Measurements from ENCODE around the gene C10orf143. TPM values are rescaled to one million over a fixed set of nuclear protein-coding genes. Genes with fewer than 3 reads are reported as not detected.
"Not testable (repeated sequence)": the region's sequence is repeated elsewhere in the genome, so short reads cannot be mapped to it uniquely, and the experiment has no call there.

C10orf143 gene
- total RNA-seq, 2 experiments from 2014 or later = 2.5 to 3.0 TPM

DNA sequence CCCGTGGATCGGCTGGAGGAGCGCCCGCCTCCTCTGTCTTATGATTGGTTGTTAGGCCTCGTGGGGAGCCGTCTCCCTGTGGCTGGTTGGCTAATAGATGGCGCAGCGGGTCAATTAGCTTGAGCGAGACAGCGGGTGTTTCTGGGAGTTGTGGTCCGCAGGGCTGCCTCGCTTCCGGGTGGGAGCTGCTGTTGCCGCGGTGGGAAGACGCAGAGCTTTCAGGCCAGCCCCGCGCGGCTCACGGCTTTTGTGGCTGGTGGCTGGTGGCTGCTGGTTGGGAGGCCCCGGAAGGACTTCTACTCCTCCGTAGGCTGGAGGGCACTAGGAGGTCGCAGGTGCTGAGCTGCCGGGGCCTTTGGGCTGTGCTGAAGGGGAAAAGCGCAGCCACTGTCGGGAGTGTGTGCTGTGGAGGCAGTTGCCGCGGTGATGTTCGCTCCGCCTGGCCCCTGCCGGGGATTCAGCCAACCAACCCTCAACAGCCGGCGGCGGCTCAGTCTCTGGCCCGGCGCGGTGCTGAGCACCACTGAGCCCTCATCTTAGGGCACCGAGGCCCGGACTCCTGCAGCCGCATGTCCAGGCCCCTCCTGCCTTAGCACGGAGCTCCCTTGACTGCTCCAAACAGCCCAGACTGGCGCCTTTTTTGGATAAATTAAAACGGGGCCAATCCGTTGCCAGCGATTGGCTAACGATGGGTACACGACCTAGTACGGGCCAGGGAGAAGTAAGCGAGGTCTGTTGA is 652 bp upstream of the C10orf143 start:
- Mint-ChIP-seq H3K4me3 (peak overlapping the region; percentile 88), H3K4me1 (ENCODE audit: low read depth) (peaks cover 42% of the 10 kb centered on the region), H3K9me3 (peaks cover 2% of the 10 kb centered on the region), H3K27ac (peak overlapping the region; percentile 99), H3K27me3 (no peaks in the 10 kb centered on the region), H3K36me3 (peaks cover 4% of the 10 kb centered on the region)
- peak; percentile 96 for DNase-seq
- CTCF ChIA-PET = interaction anchor here (0.5 to 4.1 kb wide), 8 partner anchors 11 to 140 kb away, joined by 3 to 59 read pairs (median 6); partner anchors contain the start of gene GLRX3
- intact Hi-C loops (cut with micrococcal nuclease) = loop anchor here (5.0 to 10.0 kb wide), 2 partner anchors 149 to 1794 kb away; partner anchors contain the start of genes EBF3 and PPP2R2D
- POLR2A ChIA-PET = interaction anchor here (1.0 to 3.1 kb wide), 8 partner anchors 10 to 644 kb away, joined by 3 to 70 read pairs (median 11); partner anchors contain the start of genes GLRX3 and MGMT

DNA sequence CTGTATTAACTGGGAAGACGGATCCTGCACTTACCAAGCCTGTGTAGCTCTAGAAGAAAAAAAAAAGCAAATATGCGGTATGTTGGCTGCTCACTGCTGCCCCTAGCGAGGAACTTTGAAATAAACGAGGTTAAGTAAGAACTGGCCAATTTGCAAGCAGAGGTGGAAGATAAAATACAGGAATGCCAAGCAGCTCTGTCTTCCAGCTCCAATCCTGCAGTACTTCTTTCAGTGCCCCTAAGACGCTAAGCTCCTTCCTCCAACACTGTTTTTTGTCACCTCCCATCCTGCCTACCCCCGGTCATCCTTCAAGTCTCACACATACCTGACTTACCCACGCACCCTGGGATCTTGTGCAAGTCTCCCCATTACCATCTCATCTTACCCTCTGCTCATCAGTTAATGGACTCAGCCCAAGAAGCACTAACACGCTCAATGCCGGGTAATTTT is 809 bp downstream of the C10orf143 start:
- peak; percentile 71 for DNase-seq
- ChIA-PET CTCF (interaction anchor here (0.7 to 4.1 kb wide), 13 partner anchors 14 to 643 kb away, joined by 3 to 59 read pairs (median 6); partner anchors contain the start of genes GLRX3 and MGMT), POLR2A (interaction anchor here (0.6 to 3.1 kb wide), 9 partner anchors 18 to 643 kb away, joined by 3 to 70 read pairs (median 9); partner anchors contain the start of genes GLRX3 and MGMT)
- Mint-ChIP-seq H3K4me3 (peak overlapping the region; percentile 88), H3K27ac (peak overlapping the region; percentile 99), H3K4me1 (ENCODE audit: low read depth) (peaks cover 46% of the 10 kb centered on the region), H3K27me3 (no peaks in the 10 kb centered on the region), H3K36me3 (peaks cover 5% of the 10 kb centered on the region), H3K9me3 (no peaks in the 10 kb centered on the region)
- intact Hi-C loops (cut with micrococcal nuclease) = loop anchor here (1.0 to 10.0 kb wide), 6 partner anchors 17 to 1795 kb away; partner anchors contain the start of genes EBF3, GLRX3, MGMT and PPP2R2D

DNA sequence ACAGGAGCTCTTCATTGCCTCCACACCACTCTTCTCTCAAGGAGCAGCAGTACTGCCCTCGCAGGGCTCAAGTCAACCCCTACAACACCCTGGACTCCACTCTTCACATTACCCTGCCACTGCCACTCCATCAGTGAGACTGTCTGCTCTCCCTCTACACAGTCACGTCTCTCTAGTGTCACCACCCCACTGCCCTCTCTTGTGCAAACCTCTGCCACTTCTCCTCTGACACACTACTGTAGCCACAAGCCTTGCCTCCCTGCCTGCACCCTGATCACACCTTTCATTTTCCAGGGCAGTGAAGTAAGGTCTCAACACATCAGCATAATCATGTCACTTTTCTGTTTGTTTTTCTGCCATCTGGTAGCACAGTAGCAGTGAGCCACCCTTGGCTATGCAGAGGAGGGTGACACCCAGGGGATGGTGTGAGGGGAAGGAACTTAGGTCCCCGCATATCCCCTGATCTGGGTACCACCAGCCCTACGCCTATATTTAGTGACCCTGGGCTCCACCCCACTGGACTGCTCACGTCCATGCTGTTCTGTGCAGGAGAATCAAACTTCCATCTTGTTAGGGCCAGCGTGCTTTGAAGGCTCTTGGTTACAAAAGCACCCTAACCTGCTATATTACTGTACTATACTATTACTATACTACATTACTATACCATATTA is 1.6 kb downstream of the C10orf143 start:
- H3K9me3 Mint-ChIP-seq = no peaks in the 10 kb centered on the region
- DNase-seq = peak; percentile 65
- intact Hi-C loops (cut with micrococcal nuclease) = loop anchor here (1.0 kb wide), 1 partner anchor 18 kb away; no protein-coding TSS in a partner anchor
- peaks cover 46% of the 10 kb centered on the region for H3K4me1 Mint-ChIP-seq (ENCODE audit: low read depth)
- ChIA-PET POLR2A (interaction anchor here (1.0 to 3.1 kb wide), 7 partner anchors 18 to 642 kb away, joined by 3 to 70 read pairs (median 13); partner anchors contain the start of genes GLRX3 and MGMT), CTCF (interaction anchor here (0.7 to 4.1 kb wide), 12 partner anchors 18 to 642 kb away, joined by 3 to 59 read pairs (median 6); partner anchors contain the start of genes GLRX3 and MGMT)
- peak overlapping the region; percentile 88 for H3K4me3 Mint-ChIP-seq
- no peaks in the 10 kb centered on the region for H3K27me3 Mint-ChIP-seq
- H3K36me3 Mint-ChIP-seq = peaks cover 8% of the 10 kb centered on the region
- H3K27ac Mint-ChIP-seq = peak overlapping the region; percentile 84

DNA sequence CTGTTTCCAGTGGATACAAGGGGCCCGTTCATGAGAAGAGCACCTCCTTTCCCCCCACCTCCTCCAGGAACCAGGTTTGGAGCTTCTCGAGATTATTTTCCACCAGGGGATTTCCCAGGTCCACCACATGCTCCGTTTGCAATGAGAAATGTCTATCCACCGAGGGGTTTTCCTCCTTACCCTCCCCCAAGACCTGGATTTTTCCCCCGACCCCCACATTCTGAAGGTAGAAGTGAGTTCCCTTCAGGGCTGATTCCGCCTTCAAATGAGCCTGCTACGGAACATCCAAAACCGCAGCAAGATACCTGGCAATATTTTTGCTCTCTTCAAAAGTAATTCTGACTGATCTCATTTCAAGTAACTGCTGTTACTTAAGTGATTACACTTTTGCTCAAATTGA is 2.5 kb downstream of the C10orf143 start:
- H3K27ac Mint-ChIP-seq = peak overlapping the region; percentile 84
- POLR2A ChIA-PET = interaction anchor here (2.3 kb wide), 1 partner anchor 30 kb away, joined by 12 read pairs; no protein-coding TSS in a partner anchor
- H3K4me3 Mint-ChIP-seq = peak overlapping the region; percentile 68
- H3K27me3 Mint-ChIP-seq; intact Hi-C loops (cut with micrococcal nuclease); H3K9me3 Mint-ChIP-seq: not testable (repeated sequence)
- DNase-seq = peak; percentile 55
- peaks cover 12% of the 10 kb centered on the region for H3K36me3 Mint-ChIP-seq
- peaks cover 45% of the 10 kb centered on the region for H3K4me1 Mint-ChIP-seq (ENCODE audit: low read depth)
- CTCF ChIA-PET = interaction anchor here (0.7 to 4.1 kb wide), 4 partner anchors 19 to 69 kb away, joined by 3 to 50 read pairs (median 10); no protein-coding TSS in a partner anchor

DNA sequence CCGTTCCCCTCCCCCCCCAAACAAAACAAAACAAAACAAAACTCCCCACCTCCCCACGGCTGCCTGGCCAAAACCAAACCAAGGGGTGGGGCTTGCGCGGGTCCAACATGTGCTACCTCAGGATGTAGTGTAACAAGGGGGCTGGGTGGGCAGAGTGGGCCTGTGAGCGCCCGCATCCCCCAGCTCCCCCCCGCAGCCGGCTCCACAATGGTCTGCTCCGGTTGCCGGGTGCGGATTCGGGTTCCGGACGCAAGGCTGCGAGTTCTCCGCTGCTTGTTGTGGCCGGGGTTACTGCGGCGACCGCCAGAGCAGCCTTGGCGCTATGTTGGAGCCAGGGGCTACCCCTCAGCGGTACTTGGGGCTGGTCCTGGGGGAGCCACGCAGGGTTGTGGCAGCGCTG is 4.9 kb downstream of the C10orf143 start:
- H3K9me3 Mint-ChIP-seq = no peaks in the 10 kb centered on the region
- peaks cover 32% of the 10 kb centered on the region for H3K4me1 Mint-ChIP-seq (ENCODE audit: low read depth)
- ChIA-PET POLR2A (no interaction called here), CTCF (interaction anchor here (2.7 kb wide), 1 partner anchor 22 kb away, joined by 15 read pairs; no protein-coding TSS in a partner anchor)
- no peak overlapping the region for H3K27ac Mint-ChIP-seq
- no peak for DNase-seq
- H3K4me3 Mint-ChIP-seq = no peak overlapping the region
- H3K36me3 Mint-ChIP-seq = peaks cover 10% of the 10 kb centered on the region
- intact Hi-C loops (cut with micrococcal nuclease) = no loop called here
- H3K27me3 Mint-ChIP-seq = no peaks in the 10 kb centered on the region

DNA sequence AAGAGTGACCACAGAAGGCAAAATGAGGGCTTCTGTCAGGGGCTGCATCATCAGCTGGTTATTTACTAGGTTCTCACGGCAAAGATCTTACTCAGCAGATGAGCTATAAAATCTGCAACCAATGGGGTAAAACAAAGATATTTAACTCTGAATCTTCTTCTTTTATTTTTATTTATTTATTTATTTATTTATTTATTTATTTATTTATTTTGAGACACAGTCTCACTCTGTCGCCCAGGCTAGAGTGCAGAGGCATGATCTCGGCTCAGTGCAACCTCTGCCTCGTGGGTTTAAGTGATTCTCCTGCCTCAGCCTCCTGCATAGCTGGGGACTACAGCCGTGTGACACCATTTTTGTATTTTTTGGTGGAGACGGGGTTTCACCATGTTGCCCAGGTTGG is 11.3 kb downstream of the C10orf143 start:
- peaks cover 35% of the 10 kb centered on the region for H3K36me3 Mint-ChIP-seq
- no peak overlapping the region for H3K27ac Mint-ChIP-seq
- H3K4me3 Mint-ChIP-seq = no peak overlapping the region
- no peak for DNase-seq
- intact Hi-C loops (cut with micrococcal nuclease) = no loop called here
- H3K4me1 Mint-ChIP-seq (ENCODE audit: low read depth) = no peaks in the 10 kb centered on the region
- ChIA-PET CTCF (no interaction called here), POLR2A (no interaction called here)
- H3K27me3 Mint-ChIP-seq = no peaks in the 10 kb centered on the region
- peaks cover 7% of the 10 kb centered on the region for H3K9me3 Mint-ChIP-seq

DNA sequence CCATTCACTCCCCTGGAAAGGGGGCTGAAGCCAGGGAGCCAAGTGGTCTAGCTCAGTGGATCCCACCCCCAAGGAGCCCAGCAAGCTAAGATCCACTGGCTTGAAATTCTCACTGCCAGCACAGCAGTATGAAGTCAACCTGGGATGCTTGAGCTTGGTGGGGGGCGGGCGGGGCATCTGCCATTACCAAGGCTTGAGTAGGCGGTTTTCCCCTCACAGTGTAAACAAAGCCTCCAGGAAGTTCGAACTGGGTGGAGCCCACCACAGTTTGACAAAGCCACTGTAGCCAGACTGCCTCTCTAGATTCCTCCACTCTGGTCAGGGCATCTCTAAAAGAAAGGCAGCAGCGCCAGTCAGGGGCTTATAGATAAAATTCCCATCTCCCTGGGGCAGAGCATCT is 20.1 kb downstream of the C10orf143 start:
- H3K4me1 Mint-ChIP-seq (ENCODE audit: low read depth); CTCF ChIA-PET; H3K27me3 Mint-ChIP-seq; intact Hi-C loops (cut with micrococcal nuclease); DNase-seq; H3K27ac Mint-ChIP-seq; POLR2A ChIA-PET; H3K4me3 Mint-ChIP-seq: not testable (repeated sequence)
- peaks cover 49% of the 10 kb centered on the region for H3K36me3 Mint-ChIP-seq
- H3K9me3 Mint-ChIP-seq = peaks cover 18% of the 10 kb centered on the region

DNA sequence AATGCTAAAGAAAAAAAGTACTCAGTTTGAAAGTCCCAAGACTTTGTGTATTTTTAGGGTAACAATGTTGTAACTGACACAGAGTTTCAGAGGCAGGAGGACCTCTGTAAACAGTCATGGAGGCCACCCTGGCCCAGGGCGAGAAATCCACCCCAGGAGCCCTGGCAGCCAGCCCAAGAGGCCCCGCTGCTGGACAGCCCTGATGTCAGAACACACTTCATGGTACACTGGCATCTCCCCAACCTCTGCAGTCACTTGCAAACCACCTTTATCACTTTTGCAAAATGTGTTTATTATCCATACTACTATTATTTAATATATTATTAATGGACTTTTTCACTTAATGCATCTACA is 30.2 kb downstream of the C10orf143 start:
- no peak overlapping the region for H3K4me3 Mint-ChIP-seq
- intact Hi-C loops (cut with micrococcal nuclease) = no loop called here
- no peak for DNase-seq

DNA sequence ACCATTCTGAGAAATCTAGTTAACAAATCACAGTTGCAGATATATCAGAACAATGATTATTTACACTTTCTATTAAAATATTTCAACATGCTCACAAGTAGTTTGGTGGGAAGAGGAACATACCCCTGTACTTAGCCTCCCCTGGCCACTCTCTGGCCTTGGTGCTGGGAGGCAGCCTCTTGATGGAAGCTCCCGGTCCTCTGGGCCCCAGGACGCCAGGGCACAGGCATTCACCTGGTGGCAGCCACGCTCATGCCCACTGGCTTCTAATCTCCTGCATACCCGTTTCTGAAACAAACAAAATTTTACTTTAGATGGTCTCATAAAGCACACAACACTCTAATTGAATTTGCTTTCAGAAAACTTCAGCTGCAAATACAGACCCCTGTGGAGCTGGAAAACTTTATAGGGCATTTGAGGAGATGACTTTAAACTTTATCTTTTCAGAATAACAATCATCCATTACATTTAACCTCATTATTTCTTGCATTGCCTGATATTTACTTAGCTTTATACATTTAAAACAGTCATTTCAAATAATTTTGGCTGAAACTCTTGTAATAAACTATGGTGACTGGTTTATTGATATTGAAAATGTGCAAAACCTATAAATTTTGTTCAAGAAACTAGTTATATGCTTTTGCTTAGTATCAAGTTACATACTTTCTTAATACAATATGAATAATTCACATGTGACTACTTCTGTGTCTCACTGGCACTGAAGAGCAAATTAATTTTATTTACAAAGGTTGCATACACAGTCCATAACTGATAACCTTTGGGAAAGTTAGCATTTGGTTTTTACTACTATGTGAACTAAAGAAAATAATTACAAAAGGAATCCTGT is 30.8 kb downstream of the C10orf143 start:
- CTCF ChIA-PET = no interaction called here
- peaks cover 22% of the 10 kb centered on the region for H3K36me3 Mint-ChIP-seq
- intact Hi-C loops (cut with micrococcal nuclease) = no loop called here

More for the DNA sequence above, 30.2 kb downstream of the C10orf143 start:
- H3K27me3 Mint-ChIP-seq = no peaks in the 10 kb centered on the region
- H3K9me3 Mint-ChIP-seq = peaks cover 5% of the 10 kb centered on the region
- H3K27ac Mint-ChIP-seq = no peak overlapping the region
- peaks cover 21% of the 10 kb centered on the region for H3K36me3 Mint-ChIP-seq
- no peaks in the 10 kb centered on the region for H3K4me1 Mint-ChIP-seq (ENCODE audit: low read depth)
- ChIA-PET CTCF (no interaction called here), POLR2A (no interaction called here)

DNA sequence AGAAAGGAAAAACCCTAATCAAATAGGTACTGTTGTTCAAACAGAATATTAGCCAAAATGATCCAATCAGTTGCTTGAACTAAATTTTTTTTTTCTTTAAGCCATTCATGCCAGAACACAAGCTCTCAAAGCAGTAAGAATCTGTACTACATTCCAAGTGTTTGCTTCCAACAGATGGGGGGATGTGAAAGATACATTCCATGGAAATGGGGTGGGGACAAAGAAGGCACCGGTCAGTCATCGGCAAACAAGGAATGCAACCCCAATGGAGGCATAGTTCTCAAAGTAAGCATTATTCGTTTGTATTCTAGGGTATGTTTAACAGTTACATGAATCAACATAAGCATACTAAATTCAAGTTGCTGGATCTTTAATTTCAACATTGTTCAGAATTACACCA is 32.5 kb downstream of the C10orf143 start:
- ChIA-PET POLR2A (no interaction called here), CTCF (no interaction called here)
- no peaks in the 10 kb centered on the region for H3K27me3 Mint-ChIP-seq
- no peak for DNase-seq
- no peaks in the 10 kb centered on the region for H3K9me3 Mint-ChIP-seq
- no peaks in the 10 kb centered on the region for H3K4me1 Mint-ChIP-seq (ENCODE audit: low read depth)
- no peak overlapping the region for H3K27ac Mint-ChIP-seq
- peaks cover 27% of the 10 kb centered on the region for H3K36me3 Mint-ChIP-seq
- no peak overlapping the region for H3K4me3 Mint-ChIP-seq
- intact Hi-C loops (cut with micrococcal nuclease) = no loop called here

More for the DNA sequence above, 30.8 kb downstream of the C10orf143 start:
- Mint-ChIP-seq H3K27me3 (no peaks in the 10 kb centered on the region), H3K4me1 (ENCODE audit: low read depth) (no peaks in the 10 kb centered on the region), H3K27ac (no peak overlapping the region), H3K4me3 (no peak overlapping the region), H3K9me3 (peaks cover 5% of the 10 kb centered on the region)
- POLR2A ChIA-PET = no interaction called here
- DNase-seq = no peak

DNA sequence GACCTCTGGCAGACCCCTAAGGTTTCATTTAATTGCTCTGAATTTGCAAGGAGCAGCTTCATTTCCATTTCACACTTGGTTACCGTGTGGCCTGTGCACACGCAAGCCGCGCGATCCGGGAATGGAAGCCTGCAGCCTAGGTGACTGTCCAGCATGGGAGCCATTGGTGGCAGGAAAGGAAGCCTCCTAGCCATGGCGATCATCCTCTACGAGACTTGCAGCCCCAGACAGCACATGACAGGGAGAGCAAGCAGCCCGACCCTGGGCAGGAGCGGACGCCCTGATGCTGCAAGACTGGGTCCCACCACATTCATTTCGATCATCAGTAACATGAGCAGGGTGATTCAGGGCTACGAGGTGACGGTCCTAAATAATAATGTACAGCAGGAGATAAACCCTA is 33.9 kb downstream of the C10orf143 start:
- CTCF ChIA-PET = no interaction called here
- intact Hi-C loops (cut with micrococcal nuclease) = no loop called here
- no peak overlapping the region for H3K4me3 Mint-ChIP-seq
- H3K4me1 Mint-ChIP-seq (ENCODE audit: low read depth) = no peaks in the 10 kb centered on the region
- H3K9me3 Mint-ChIP-seq = peaks cover 8% of the 10 kb centered on the region
- H3K27me3 Mint-ChIP-seq = no peaks in the 10 kb centered on the region
- POLR2A ChIA-PET = no interaction called here
- no peak for DNase-seq
- H3K27ac Mint-ChIP-seq = no peak overlapping the region
- H3K36me3 Mint-ChIP-seq = peaks cover 26% of the 10 kb centered on the region

All from activated CD4-positive, alpha-beta memory T cell treated with anti-CD3 and anti-CD28 coated beads for 36 hours (primary cell).